ENCODE measurements around the gene RAD9B. TPM values are rescaled to one million over a fixed set of nuclear protein-coding genes. Genes with fewer than 3 reads are reported as not detected.

RAD9B gene
- total and polyA plus RNA-seq, 9 of the 15 experiments (the other 6 are each of a cell fraction or from before 2014, with no cell fraction given), result 0.05 to 0.83 (median 0.32) TPM

- no peak for TF ChIP-seq RNF219 (CRISPR knock-in tag; IDR thresholded peaks at IDR 0.05)
- no peak for TF ChIP-seq NELFE (IDR thresholded peaks at IDR 0.05; ENCODE audit: insufficient read depth, insufficient read length)
- peak; percentile 70 for TF ChIP-seq ZKSCAN1 (IDR thresholded peaks at IDR 0.05; ENCODE audit: low read depth, low read length)
- no peak for TF ChIP-seq ZNF408 (CRISPR knock-in tag; IDR thresholded peaks at IDR 0.05; ENCODE audit: low read depth)
- no peak for TF ChIP-seq CTCF (IDR thresholded peaks at IDR 0.05 in 2 of 3, conservative IDR thresholded peaks at IDR 0.05 in 1 of 3; ENCODE audit: insufficient read depth in 2 of 3, low read depth in 1 of 3, low read length in 3 of 3)
- TF ChIP-seq TBL1XR1 (IDR thresholded peaks at IDR 0.05; ENCODE audit: low read length in 2 of 2), result peak; percentile 48 to 63; a peak in 2 of 4 replicates
- TF ChIP-seq DNMT1 (IDR thresholded peaks at IDR 0.05), result no peak
- no peak for TF ChIP-seq ZNF764 (CRISPR knock-in tag; IDR thresholded peaks at IDR 0.05; ENCODE audit: low read depth)
- peak; percentile 99 for TF ChIP-seq ZNF589 (CRISPR knock-in tag; IDR thresholded peaks at IDR 0.05; ENCODE audit: low read depth)
- TF ChIP-seq PBX2 (CRISPR knock-in tag; IDR thresholded peaks at IDR 0.05; ENCODE audit: low read depth), result no peak
- TF ChIP-seq PBX2 (tag; conservative IDR thresholded peaks at IDR 0.05; ENCODE audit: low read depth), result 0 out of 2 replicates have a peak, but pooled peaks have one; percentile 14
- TF ChIP-seq DLX4 (CRISPR knock-in tag; IDR thresholded peaks at IDR 0.05), result no peak
Observed at GRCh38 chr12:110501752-110502738, at the start of gene RAD9B, which contains the start of gene VPS29 (continued).

Measured in K562 (cell line).